HG03439 (cell line): ENCODE measurements around the gene CHRNG.

Experiments
- ATAC-seq: cut with Tn5 transposase; IDR thresholded peaks from one replicate; pipeline ENCODE4 v1.9.1; 2021; ENCODE audit warnings: mild to moderate bottlenecking, moderate library complexity; ENCODE audit not compliant: unreplicated experiment

Gene CHRNG

DNA sequence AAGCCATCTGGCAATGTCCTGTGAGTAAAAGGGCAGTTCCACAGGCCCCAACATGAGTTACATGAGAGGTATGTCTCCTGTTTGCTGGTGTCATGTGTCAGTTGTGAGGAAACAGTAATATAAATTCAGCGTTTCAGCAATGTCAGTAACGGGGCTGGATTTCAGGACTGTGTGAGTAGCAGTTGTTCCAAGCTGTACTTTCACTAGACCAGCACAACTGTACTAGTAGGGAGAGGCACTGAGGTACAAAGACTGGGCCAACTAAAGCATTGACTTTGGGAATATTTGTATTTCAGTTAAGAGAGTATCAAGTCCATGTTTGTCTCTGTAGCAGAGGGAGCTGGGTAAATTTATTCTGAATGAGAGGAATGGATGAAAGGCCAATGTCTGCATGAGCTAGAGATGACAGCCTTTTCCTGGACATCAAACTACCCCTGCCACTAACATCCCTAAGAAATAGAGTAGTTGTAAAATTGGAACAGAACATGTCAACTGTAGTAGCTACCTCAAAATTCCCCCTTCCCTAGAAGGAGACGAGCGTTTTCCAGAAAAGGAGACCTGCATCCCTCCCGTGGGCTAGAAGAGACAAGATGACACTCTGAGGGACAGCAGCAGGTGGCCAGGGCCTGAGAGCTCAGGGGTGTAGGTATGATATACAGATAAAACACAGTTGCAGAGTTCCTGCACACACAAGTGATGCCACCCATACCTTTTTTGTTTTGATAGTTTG is 35.3 kb downstream of the CHRNG start:
- no peak for ATAC-seq

DNA sequence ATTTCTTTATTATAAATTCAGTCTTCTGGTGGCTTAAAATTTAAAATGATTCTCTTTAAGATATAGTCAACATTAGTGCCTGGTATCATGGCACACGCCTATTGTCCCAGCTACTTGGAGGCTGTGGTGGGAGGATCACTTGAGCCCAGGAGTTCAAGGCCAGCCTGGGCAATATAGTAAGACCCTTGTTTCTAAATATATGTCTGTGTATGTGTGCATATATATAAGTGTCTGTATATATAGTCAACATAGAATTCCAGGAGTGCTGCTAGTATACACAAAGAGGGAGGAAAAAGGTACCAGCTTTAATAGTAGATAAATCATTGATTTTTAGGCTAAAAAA is 35.9 kb downstream of the CHRNG start:
- ATAC-seq = no peak

DNA sequence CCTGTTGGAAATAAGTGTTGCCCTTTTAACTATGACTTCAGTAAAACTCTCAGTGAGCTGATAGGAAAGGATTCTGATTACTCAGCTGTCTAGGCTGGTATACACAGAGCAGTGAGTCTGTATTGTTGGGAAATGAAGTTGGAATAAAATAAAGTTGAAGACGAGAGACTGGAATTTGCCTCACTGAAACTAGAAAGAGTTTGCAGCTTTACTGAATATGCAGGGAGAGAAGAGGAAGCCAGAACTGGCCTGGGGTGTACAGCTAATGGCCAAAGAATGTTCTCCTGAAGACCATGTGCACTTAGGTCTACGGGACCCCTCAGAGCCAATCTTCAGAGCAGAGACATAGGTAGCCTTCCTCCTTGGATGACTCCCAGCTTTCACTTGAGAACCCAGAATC is 37.5 kb downstream of the CHRNG start:
- no peak for ATAC-seq

DNA sequence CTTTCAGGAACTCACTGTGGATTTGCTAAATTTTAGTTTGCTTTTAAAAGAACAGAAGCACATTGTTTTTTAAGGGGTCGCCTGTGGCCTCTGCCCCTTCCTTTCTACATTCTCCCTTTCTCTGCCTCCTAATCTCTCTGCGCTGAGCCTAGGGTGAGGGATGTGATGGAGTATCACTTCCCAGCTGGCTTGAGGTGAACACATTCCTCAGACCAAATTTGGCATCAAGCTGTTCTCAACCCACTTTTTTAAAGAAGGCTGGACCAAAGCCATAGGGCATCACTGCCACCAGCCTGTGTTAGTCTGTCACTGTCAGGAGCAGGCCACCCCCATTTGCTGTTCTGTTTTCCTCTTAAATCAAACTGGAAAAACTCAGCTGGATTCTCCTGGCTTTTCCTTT is 38.3 kb downstream of the CHRNG start:
- ATAC-seq = no peak

GRCh38 chr2:232578626-232579025 is 39.1 kb downstream of the CHRNG start:
- no peak for ATAC-seq

- ATAC-seq = no peak
Measured at GRCh38 chr2:232580648-232580981, 41.1 kb downstream of the CHRNG start.

DNA sequence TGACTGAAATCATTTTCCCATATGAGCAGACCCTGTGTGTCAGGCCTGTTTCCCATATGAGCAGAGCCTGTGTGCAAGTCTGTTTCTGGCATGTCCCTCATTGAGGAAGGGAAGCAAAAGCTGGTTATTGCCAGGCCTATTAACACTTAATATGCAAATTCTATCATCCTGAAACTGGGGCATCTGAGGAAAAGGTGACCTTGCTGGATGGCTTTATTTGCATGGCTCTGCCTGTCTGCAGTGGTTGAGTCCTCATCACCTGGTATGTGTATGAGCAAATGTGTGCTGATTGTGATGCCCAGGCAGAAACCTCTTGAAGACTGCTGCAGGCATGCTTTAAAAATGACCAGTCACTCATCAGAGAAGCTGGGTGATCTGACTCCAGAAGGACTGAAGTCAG is 42.2 kb downstream of the CHRNG start:
- no peak for ATAC-seq

DNA sequence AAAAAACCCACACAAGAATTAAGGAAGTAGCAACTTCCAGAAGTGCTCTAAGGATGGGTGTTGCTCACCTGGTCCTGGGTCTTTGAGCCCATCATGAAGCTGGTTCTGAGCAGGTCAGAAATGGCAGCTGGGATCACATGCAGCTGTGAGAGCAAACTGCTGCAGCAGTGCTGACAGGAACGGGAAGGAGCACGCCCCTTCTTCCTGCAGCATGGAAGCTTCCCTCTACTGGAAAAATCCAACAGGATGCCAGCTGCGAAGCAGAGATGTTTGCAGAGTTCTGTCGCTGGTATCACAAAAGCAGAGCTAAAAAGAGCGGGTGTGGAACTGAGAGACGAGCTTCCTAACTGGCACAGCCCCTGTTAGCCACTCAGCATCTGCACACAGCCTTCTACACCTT is 44.7 kb downstream of the CHRNG start:
- no peak for ATAC-seq

DNA sequence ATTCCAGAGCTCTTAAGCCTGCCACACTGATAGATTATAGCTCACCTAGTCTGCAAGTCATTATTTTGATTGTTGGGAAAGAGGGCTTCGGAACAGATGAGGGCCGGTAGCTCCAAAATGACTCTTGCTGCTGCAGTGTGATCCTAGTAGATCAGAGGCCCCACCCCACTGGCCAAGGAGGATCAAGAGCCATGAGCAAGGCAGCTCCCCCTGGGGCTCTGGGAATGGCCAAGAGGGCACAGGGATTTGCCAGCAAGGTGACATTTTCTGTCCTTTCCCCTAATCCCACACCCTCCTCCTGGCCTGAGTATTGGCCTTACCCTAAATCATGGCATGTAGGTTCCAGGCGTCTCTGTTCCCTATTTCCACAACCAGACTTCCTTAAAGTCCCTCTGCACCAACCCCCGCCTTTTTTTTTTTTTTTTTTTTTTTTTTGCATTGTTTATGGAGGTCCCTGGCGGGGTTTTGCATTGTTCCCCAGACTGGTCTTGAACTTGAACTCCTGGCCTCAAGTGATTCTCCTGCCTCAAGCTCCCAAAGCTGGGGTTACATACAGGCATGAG is 47.5 kb downstream of the CHRNG start:
- no peak for ATAC-seq

GRCh38 chr2:232587512-232587911 is 48.0 kb downstream of the CHRNG start:
- no peak for ATAC-seq

- ATAC-seq = no peak
Measured at GRCh38 chr2:232588031-232588430, 48.5 kb downstream of the CHRNG start.

DNA sequence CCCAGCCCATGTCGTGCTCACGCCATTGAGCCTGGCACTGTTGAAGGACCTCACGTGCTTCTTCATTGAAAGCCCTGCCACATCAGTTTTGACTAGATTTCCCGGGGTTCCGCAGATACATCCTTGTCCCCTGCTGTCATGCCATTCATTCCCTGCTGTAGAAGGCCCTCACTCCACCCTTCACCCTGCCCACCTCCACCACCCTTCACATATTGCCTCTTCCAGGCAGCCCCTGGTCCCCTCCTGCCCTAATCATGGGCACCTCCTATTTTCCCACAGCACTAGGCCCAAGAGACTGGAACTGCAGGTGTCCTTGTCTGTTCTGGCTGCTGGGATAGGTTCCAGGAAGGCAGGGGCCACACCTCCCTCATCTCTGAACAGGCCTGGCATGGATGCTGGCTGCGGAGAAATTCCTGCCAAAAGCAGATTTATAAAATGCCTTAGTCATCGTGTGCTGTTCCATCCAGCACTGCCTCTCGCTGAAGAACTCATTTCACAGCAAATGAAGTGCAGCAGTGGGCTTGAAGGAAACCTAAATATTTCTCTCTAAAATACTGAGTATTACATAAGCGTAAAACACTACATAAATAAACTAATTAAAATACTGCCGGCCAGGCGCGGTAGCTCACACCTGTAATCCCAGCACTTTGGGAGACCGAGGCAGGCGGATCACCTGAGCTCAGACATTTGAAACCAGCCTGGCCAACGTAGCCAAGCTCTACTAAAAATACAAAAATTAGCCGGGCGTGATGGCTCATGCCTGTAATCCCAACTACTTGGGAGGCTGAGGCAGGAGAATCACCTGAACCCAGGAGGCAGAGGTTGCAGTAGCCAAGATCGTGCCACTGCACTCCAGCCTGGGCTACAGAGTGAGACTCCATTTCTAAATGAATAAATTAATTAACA is 49.4 kb downstream of the CHRNG start:
- no peak for ATAC-seq

DNA sequence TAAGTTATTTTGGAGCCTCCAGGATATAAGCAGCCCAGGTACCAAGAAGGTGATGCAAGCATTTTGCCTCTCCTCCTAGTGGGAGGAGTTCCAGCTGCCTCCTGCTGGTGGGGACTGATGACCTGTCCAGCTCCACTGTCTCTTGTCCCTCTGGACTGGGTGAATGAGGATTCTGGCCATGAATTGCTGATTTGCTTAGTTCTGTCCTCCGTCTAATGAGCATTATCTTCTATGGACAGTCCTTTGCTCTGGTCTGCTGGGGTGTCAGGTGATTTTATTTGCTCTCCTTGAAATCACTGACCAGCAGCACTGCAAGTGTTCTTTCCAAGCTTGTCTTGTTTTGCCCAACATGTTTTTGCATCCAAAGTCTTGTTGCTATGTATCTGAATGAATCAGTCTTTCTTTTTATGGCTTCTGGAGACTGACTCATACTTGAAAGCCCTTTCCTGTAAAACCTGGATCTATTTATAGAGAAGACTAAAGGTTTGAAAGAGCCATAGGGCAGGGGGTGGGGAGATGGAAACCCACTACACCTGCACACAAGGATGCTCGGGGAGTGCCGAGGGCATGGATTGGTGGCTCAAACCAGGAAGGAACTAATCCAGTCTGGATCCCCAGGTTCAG is 53.4 kb downstream of the CHRNG start:
- no peak for ATAC-seq

DNA sequence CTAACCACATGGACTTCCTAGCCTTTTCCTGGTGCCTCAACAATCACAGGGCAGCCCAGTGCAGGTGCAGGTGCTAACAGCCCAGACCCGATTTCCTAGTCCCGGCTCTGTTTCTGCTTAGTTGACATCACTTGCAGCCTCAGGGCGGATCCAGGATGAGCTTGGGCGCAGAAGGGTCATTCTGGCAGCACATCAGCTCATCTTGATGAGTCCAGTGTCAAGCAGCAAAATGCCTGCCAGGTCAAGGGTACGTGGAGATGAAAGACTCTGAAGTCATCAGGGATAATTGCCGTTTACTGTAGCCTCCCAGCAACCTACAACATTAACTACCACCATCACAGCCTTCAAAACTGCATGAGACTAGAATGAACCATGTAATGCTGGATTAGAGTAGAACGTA is 54.5 kb downstream of the CHRNG start:
- ATAC-seq = no peak
